Measurements from ENCODE around the gene FZD8.
"Not testable (repeated sequence)": the region's sequence is repeated elsewhere in the genome, so short reads cannot be mapped to it uniquely, and the experiment has no call there.

Gene FZD8

GRCh38 chr10:35642035-35642792 is at the start of gene FZD8:
Gene FZD8, minus strand, starts transcription at chr10:35642296. Its CDS starts 867 bp downstream, at chr10:35641429.
- in situ Hi-C loops (cut with HindIII; ENCODE audit: low sequenced_read_pairs): no loop called here

GRCh38 chr10:35691522-35692236 is 49.6 kb upstream of the FZD8 start:
- in situ Hi-C loops (cut with HindIII; ENCODE audit: low sequenced_read_pairs): no loop called here

DNA sequence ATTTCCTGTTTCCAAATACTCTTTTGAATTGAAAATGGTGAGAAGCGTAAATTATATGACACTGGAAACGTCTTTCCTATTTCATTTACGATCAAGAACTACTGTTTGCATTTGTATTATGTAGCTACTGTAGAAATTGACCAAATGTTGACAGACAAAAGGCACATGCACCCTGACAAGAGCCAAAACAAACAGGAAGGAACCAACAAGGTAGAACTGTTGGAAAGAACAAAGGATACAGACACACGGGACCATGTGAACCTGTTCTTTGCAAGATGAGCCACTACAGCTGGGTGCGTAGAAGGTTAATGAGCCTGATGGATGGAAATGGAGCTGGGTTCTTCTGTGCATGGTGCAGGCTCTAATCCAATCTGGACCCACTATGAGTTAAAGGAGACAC is 48.4 kb upstream of the FZD8 start:
- in situ Hi-C loops (cut with HindIII; ENCODE audit: low sequenced_read_pairs): no loop called here

DNA sequence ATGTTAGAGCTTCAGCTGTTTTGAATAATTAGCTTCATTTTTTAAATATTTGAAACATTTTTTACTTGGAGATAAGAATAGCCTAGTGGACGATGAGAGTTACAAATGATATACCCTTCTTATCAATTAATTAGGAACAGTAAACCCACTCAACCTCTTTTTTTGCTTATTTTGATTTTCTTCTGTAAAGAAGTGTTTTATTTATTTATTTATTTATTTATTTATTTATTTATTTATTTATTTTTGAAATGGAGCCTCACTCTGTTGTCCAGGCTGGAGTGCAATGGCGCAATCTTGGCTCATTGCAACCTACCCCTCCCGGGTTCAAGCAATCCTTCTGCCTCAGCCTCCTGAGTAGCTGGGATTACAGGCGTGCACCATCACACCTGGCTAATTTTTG is 43.8 kb upstream of the FZD8 start:
- in situ Hi-C loops (cut with HindIII; ENCODE audit: low sequenced_read_pairs): not testable (repeated sequence)

DNA sequence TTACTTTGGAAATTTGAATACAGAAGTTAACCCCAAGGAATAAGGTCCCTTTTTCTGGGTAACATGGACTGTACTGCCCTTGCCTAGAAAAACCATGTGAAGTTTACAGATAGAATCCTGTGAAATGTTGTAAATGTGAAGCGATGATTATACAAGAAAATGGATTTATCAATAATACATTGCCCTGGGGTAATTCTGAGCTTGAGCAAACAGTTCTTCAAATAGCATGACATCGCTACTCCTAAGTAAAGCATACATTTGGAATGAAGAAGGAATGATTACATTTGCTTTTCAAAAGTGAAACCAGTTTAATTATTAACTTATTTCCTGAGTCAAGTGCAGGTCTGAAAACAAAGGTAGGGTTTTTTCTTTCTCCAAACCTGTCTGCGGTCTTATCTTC is 43.3 kb upstream of the FZD8 start:
- in situ Hi-C loops (cut with HindIII; ENCODE audit: low sequenced_read_pairs): no loop called here

DNA sequence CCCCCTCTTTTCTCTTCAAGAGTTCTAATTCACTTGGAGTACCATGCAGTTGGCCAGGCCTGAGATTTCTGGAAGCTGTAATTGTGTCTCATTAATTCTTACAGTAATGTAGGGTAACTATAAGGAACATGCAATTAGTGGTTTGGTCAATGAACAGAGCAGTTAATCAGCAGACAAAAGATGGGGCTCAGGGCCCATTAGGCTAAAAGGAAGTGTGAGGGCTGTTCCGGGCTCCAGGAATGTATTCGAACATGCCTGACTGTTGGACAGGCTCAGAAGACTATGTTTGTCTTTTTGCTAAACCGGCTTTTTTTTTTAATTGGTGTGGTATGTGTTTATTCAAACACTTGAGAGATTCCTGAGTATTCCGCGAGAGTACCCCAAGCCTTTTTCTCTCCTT is 42.5 kb upstream of the FZD8 start:
- in situ Hi-C loops (cut with HindIII; ENCODE audit: low sequenced_read_pairs): no loop called here

GRCh38 chr10:35675846-35676245 is 33.8 kb upstream of the FZD8 start:
- in situ Hi-C loops (cut with HindIII; ENCODE audit: low sequenced_read_pairs): no loop called here

DNA sequence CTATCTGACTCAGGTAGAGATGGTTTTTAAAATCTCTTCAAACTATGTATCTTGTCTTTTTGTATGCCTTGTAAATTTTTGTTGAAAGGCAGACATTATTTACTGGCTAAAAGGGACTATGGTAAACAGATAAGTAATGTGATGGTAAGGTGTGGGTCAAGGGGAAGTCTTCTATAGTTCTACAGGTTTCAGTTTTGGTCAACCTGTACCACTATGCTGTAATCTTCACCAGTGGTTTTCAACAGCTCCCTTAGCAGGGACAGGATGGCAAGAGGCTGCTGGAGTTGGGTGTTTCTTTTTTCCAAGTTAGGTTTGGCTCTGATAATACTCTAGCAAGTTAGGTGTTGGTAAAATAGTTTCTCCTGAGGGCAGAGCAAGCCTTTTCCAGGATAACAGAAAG is 32.7 kb upstream of the FZD8 start:
- in situ Hi-C loops (cut with HindIII; ENCODE audit: low sequenced_read_pairs): no loop called here

DNA sequence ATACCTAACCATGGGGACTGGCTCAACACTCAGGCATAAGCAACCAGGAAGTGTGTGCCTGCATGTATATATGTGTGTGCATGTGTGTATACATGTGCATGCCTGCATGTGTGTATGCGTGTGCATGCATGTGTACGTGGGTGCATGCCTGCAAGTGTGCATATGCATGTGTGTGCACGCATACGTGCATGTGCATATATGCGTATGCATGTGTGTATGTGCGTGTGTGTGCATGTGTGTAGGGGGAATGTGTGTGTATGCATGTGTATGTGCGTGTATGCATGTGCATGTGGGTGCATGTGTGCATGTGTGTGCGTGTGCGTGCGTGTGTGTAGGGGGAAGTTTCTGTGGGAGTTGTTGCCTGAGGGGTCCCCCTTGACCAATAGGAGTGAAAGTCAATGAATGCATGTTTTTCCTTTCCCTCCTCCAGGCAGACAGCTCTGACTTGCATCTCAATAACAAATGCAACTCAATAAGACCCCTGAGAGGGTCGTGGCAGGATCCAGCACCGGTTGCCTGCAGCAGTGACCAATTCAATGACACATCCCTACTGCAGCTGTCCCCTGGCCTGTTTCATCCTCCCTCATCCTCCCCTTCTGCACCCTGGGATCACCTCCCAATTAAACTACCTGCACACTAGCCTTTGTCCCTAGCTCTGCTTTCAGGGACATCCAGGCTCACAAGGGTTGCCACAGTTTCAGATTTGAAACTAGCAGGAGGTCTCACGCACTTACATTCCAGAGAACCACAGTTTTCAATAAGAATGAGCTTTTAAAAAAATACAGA is 27.0 kb upstream of the FZD8 start:
- in situ Hi-C loops (cut with HindIII; ENCODE audit: low sequenced_read_pairs): no loop called here

DNA sequence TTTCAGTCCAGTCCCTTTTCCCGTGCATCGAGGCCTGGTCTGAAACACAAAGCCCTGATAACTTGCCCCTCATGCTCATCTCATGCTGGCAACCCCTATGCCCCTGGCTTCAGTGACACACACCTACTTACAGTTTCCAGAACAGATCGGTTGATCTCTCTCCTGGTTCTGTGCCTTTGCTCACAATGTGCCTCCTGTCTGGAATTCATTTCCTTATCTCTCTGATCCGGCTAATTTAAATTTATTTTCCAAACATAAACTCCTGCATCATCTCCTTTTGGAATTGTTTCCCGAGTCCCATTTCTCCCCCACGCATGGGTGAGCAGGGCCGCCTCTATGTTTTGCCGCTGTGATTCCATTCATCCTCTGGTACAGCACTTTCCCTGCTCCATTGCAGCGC is 25.9 kb upstream of the FZD8 start:
- in situ Hi-C loops (cut with HindIII; ENCODE audit: low sequenced_read_pairs): no loop called here

DNA sequence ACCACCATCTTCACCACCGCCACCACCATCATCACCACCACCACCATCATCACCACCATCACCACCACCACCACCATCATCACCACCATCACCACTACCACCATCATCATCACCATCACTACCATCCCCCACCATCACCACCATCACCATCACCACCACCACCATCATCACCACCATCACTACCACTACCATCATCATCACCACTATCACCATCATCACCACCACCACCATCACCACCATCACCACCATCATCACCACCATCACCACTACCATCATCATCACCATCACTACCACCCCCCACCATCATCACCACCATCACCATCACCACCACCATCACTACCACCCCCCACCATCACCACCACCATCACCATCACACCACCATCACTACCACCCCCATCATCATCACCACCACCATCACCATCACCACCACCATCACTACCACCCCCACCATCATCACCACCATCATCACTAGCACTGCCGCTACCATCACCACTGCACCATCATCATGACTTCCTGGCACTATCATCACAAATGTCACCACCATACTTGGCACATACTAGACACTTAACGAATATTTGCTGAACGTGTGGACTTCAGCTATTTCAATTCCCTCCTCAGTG is 25.3 kb upstream of the FZD8 start:
- in situ Hi-C loops (cut with HindIII; ENCODE audit: low sequenced_read_pairs): no loop called here

DNA sequence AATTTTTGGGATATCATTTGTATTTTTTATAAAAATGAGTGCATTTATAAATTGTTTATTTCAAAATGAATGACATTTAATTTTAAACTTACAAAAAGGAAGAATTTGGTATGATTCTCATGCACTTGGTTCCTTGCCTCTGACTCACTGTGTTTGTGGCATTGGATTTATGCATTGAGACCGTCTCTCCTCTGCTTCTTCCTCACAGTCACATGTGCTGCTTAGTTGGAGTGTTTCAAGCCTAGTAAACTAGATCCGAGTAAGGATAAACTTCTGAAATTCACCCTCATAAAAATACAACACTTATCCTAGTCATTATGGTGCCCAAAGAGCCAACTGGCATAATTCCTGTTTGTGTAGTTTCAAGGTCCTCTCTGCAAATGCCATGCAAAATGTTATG is 19.1 kb upstream of the FZD8 start:
- in situ Hi-C loops (cut with HindIII; ENCODE audit: low sequenced_read_pairs): no loop called here

GRCh38 chr10:35659456-35659855 is 17.4 kb upstream of the FZD8 start:
- in situ Hi-C loops (cut with HindIII; ENCODE audit: low sequenced_read_pairs): no loop called here

DNA sequence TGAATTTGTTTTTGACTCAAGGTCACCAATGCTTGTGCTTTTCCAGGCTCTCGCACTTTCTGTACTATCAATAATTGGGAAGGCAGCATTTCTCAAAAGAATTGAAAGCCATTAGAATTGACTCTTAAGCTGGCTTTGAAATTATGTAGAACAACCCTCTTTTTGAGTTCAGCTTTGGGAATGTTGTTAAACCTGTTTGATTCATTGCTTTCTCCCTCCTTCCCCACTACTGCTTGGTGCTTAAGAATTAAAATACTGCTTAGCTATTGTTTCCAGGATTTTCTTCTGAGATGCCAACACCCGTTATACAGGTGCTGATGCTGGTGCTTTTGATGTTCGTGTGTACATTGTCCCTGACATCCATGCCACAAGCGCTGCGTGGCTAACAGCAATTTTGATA is 15.5 kb upstream of the FZD8 start:
- in situ Hi-C loops (cut with HindIII; ENCODE audit: low sequenced_read_pairs): no loop called here

GRCh38 chr10:35652824-35653223 is 10.7 kb upstream of the FZD8 start:
- in situ Hi-C loops (cut with HindIII; ENCODE audit: low sequenced_read_pairs): no loop called here

GRCh38 chr10:35650894-35651293 is 8.8 kb upstream of the FZD8 start:
- in situ Hi-C loops (cut with HindIII; ENCODE audit: low sequenced_read_pairs): no loop called here

DNA sequence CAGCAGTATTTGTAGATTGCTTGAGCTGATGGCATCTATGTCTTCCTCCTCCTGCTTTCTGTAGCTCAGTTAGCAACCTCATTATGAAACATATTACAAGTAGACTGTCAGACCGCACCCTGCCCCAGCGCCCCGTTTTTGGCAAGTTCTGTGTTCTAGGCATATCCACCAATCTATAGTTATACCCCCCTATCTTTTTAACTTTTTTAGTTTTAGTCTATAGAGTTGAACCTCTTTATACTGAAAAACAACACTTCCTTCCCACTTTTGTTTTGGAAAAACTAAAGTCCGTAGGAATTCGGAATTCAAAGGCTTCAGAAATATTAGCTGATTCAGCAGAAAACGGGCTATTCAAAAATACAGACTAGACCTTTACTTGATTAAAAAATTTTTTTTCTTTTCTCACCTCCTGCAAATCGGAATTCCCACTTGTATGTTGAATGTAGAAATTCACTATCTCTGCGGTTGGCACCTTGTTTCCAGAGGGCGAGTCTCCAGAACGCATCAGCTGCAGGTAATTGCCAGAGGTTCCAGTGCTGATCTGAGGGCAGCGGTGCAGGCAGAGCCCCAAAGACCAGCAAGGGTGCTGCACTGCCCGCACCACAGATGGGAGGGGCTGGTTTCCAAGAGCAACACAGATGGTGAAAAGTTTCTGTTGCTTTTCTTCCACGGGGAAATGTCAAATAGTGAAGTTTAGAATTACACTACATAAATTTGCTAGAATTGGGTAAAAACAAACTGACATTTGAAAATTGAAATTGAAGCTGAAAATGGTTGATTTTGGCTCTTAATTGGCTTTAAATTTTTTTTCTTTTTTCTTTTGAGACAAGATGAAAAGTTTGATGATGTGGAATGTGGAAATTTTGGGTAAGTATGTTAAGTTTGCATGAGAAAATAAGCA is 2.2 kb upstream of the FZD8 start:
- in situ Hi-C loops (cut with HindIII; ENCODE audit: low sequenced_read_pairs): no loop called here

DNA sequence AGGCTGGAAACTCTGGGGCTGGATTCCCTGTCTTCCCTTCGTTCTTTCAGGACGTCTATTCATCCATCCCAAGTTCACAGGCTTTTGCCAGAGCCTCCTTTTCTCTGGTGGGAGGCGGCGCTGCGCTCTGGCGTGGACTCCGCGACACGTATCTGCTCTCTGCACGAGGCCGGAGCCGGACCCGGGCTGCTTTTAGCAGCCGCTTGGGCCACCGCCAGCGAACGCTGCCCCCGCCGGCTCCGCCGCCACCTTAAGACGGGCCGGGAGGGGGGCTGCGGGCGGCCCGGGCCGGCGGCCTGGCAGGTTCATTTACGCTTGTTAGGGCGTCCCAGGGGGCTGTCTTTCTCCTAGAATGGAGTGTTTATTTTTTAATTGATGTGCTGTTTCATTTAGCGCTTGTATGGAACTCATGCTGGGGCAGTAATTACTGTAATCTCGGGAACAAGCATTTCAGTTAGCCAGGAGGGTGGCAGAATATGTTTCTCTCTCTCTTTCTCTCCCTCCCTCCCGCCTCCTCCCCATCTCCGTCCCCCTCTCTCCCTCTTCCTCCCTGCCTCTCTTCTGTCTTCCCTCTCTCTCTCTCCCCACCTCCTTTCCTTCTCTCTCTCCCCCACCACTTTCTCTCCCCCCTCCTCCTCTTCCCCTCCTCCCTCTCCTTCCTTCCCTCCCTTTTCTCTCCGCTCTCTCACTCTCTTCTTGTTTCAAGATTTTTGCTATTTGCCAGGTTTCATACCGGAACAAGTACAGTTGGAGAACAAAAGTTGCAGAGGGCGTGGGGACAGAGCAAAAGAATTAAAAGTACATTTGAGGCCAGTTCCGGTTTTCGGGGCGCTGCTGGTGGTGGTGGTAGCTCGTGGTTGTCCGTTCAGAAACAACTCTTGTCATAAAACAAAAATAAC is 1.3 kb upstream of the FZD8 start:
- in situ Hi-C loops (cut with HindIII; ENCODE audit: low sequenced_read_pairs): no loop called here

GRCh38 chr10:35642793-35643114 is 658 bp upstream of the FZD8 start:
- in situ Hi-C loops (cut with HindIII; ENCODE audit: low sequenced_read_pairs): no loop called here

- in situ Hi-C loops (cut with HindIII; ENCODE audit: low sequenced_read_pairs): no loop called here
Measured at GRCh38 chr10:35641676-35642034, 441 bp downstream of the FZD8 start.
